Measurements from ENCODE around the gene OPTC.

DNA sequence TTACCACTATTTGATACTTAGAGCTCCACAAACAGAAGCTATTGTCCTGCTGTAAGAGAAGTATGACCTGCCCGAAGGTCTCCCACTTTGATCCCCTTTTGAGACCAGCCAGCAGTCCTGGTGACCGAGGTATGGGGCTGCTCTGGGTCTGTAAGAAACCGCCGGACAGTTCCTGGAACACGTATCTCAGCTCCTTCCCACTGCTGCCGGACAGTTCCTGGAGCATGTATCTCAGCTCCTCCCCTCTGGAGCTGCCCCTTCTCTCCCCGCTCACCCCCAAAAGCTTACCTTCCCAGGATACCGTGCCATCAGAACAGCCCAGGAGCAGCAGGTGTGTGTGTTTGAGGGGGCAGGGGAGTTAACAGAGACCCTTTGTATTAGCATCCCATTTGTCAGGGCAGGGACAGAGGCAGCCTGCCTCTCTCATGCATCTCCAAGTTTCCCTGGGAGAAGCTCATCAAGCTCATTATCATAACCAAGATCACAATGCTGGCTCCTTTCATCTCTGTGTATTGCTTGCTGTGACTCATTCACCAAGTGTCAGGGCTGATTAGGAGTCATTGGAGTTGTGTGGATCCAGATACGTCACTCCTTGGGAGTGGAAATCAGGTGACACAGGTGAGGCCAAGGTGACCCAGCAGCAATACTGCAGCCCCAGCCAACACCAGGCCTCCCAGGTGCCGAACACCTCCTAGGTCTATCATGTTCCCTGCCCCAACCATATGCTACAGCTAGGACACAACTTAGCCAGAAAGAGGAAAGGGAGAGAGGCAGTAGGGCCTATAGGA, 25.3 kb downstream of the OPTC start:
- TF ChIP-seq POLR2A (IDR thresholded peaks at IDR 0.05) = no peak
- TF ChIP-seq, protein P1, sequence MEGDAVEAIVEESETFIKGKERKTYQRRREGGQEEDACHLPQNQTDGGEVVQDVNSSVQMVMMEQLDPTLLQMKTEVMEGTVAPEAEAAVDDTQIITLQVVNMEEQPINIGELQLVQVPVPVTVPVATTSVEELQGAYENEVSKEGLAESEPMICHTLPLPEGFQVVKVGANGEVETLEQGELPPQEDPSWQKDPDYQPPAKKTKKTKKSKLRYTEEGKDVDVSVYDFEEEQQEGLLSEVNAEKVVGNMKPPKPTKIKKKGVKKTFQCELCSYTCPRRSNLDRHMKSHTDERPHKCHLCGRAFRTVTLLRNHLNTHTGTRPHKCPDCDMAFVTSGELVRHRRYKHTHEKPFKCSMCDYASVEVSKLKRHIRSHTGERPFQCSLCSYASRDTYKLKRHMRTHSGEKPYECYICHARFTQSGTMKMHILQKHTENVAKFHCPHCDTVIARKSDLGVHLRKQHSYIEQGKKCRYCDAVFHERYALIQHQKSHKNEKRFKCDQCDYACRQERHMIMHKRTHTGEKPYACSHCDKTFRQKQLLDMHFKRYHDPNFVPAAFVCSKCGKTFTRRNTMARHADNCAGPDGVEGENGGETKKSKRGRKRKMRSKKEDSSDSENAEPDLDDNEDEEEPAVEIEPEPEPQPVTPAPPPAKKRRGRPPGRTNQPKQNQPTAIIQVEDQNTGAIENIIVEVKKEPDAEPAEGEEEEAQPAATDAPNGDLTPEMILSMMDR (IDR thresholded peaks at IDR 0.05) = no peak

Data from sigmoid colon (tissue), 3 donors.